ENCODE data around the gene OPCML. TPM values are rescaled to one million over a fixed set of nuclear protein-coding genes. Genes with fewer than 3 reads are reported as not detected.

Gene OPCML
- polyA plus RNA-seq, 1 donor from 2014 or later = 11.6 TPM

DNA sequence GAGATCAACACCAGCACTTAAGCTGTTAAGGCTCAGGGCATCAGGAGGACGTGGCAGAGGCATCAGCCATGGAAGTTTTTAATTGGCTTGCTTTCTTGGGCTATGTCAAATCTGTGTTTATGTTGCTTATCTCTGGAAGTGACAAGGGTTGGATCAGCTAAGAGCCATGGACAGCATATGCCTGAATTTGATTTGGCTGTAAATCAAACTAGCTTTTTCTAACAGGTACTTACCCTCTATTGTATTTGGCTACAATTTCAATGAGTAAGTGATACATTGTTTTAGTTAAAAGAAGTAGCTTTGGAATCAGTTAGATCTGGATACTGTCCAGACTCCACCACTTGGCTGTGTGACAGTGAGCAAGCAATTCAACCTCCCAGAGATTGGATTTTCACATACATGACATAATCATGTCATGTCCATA lies 936.6 kb downstream of the OPCML start:
- Histone ChIP-seq H3K9me3 (ENCODE audit: low read length) (no peaks in the 10 kb centered on the region), H3K9ac (ENCODE audit: low read length) (no peak overlapping the region), H3K9me2 (ENCODE audit: insufficient read depth, low read length) (no peaks in the 10 kb centered on the region), H3K4me3 (ENCODE audit: low read length) (no peak overlapping the region), H3K4me2 (ENCODE audit: low read length) (no peak overlapping the region), H3K27ac (ENCODE audit: low read length) (no peak overlapping the region), H4K20me1 (ENCODE audit: insufficient read depth) (no peaks in the 10 kb centered on the region), H3K79me2 (replicated peaks; ENCODE audit: insufficient read depth, low read length) (no peaks in the 10 kb centered on the region), H2AFZ (ENCODE audit: low read depth, low read length) (no peak overlapping the region), H3K27me3 (ENCODE audit: insufficient read depth, low read depth, low read length) (no peaks in the 10 kb centered on the region), H3K36me3 (ENCODE audit: insufficient read depth, low read length) (no peaks in the 10 kb centered on the region), H3F3A (ENCODE audit: insufficient read depth, low read length, poor library complexity, severe bottlenecking) (no peaks in the 10 kb centered on the region)
- no peak for TF ChIP-seq RAD21 (conservative IDR thresholded peaks at IDR 0.05)
- no peak for TF ChIP-seq TAF1 (IDR thresholded peaks at IDR 0.05; ENCODE audit: low read depth)
- no peak for TF ChIP-seq POLR2AphosphoS5 (IDR thresholded peaks at IDR 0.05)
- no peak for TF ChIP-seq SMC3 (conservative IDR thresholded peaks at IDR 0.05; ENCODE audit: poor library complexity)
- TF ChIP-seq MXI1 (conservative IDR thresholded peaks at IDR 0.05; ENCODE audit: poor library complexity, severe bottlenecking) = no peak
- no peak for TF ChIP-seq EP300 (conservative IDR thresholded peaks at IDR 0.05; ENCODE audit: poor library complexity, severe bottlenecking)

DNA sequence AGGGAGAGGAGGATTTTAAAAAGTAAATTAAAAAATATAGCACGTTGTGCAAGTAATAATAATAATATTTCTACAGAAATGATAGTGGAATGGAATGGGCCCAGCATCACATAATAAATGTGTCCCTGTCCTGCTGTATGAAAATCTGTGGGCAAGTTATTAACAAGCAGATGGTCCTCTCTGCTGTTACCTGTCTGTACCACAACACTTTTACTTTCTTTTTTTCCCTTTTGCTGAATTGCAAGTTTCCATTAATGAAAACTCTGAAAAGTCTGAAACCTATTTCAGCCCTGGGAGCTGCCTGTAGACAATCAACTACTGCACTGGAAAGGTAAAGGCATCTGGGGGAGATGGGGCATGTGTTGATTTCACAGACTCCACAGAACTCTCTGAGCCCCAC lies 937.1 kb downstream of the OPCML start:
- Histone ChIP-seq H3K9me3 (ENCODE audit: low read length) (no peaks in the 10 kb centered on the region), H3F3A (ENCODE audit: insufficient read depth, low read length, poor library complexity, severe bottlenecking) (no peaks in the 10 kb centered on the region), H3K4me3 (ENCODE audit: low read length) (no peak overlapping the region), H3K9me2 (ENCODE audit: insufficient read depth, low read length) (no peaks in the 10 kb centered on the region), H3K36me3 (ENCODE audit: insufficient read depth, low read length) (no peaks in the 10 kb centered on the region), H3K27ac (ENCODE audit: low read length) (no peak overlapping the region), H3K79me2 (replicated peaks; ENCODE audit: insufficient read depth, low read length) (no peaks in the 10 kb centered on the region), H2AFZ (ENCODE audit: low read depth, low read length) (no peak overlapping the region), H3K9ac (ENCODE audit: low read length) (no peak overlapping the region), H3K27me3 (ENCODE audit: insufficient read depth, low read depth, low read length) (no peaks in the 10 kb centered on the region), H3K4me2 (ENCODE audit: low read length) (no peak overlapping the region), H4K20me1 (ENCODE audit: insufficient read depth) (no peaks in the 10 kb centered on the region)
- TF ChIP-seq REST (IDR thresholded peaks at IDR 0.05; ENCODE audit: borderline replicate concordance) (no peak), POLR2AphosphoS5 (IDR thresholded peaks at IDR 0.05) (no peak), MXI1 (conservative IDR thresholded peaks at IDR 0.05; ENCODE audit: poor library complexity, severe bottlenecking) (no peak)

GRCh38 chr11:132590986-132591385 lies 941.3 kb downstream of the OPCML start:
- H3K9me2 ChIP-seq (ENCODE audit: insufficient read depth, low read length) = no peaks in the 10 kb centered on the region
- H3K9ac ChIP-seq (ENCODE audit: low read length) = no peak overlapping the region
- no peaks in the 10 kb centered on the region for H3K27me3 ChIP-seq (ENCODE audit: insufficient read depth, low read depth, low read length)
- H2AFZ ChIP-seq (ENCODE audit: low read depth, low read length) = no peak overlapping the region
- no peaks in the 10 kb centered on the region for H4K20me1 ChIP-seq (ENCODE audit: insufficient read depth)
- H3K4me3 ChIP-seq (ENCODE audit: low read length) = no peak overlapping the region
- H3K4me2 ChIP-seq (ENCODE audit: low read length) = no peak overlapping the region
- H3K36me3 ChIP-seq (ENCODE audit: insufficient read depth, low read length) = no peaks in the 10 kb centered on the region
- H3K79me2 ChIP-seq (replicated peaks; ENCODE audit: insufficient read depth, low read length) = no peaks in the 10 kb centered on the region
- TF ChIP-seq SMC3 (conservative IDR thresholded peaks at IDR 0.05; ENCODE audit: poor library complexity) (no peak), CTCF (IDR thresholded peaks at IDR 0.05; ENCODE audit: poor library complexity, severe bottlenecking) (no peak), TAF1 (IDR thresholded peaks at IDR 0.05; ENCODE audit: low read depth) (no peak), EP300 (conservative IDR thresholded peaks at IDR 0.05; ENCODE audit: poor library complexity, severe bottlenecking) (no peak), POLR2AphosphoS5 (IDR thresholded peaks at IDR 0.05) (no peak), REST (IDR thresholded peaks at IDR 0.05; ENCODE audit: borderline replicate concordance) (no peak), EZH2 (IDR thresholded peaks at IDR 0.05; ENCODE audit: borderline replicate concordance, insufficient read depth, low read length, poor library complexity, severe bottlenecking) (no peak), RAD21 (conservative IDR thresholded peaks at IDR 0.05) (no peak), MXI1 (conservative IDR thresholded peaks at IDR 0.05; ENCODE audit: poor library complexity, severe bottlenecking) (no peak)
- no peak overlapping the region for H3K27ac ChIP-seq (ENCODE audit: low read length)
- H3K9me3 ChIP-seq (ENCODE audit: low read length) = no peaks in the 10 kb centered on the region
- no peaks in the 10 kb centered on the region for H3F3A ChIP-seq (ENCODE audit: insufficient read depth, low read length, poor library complexity, severe bottlenecking)
